Measurements from ENCODE around the gene KMT2B.

Gene KMT2B

DNA sequence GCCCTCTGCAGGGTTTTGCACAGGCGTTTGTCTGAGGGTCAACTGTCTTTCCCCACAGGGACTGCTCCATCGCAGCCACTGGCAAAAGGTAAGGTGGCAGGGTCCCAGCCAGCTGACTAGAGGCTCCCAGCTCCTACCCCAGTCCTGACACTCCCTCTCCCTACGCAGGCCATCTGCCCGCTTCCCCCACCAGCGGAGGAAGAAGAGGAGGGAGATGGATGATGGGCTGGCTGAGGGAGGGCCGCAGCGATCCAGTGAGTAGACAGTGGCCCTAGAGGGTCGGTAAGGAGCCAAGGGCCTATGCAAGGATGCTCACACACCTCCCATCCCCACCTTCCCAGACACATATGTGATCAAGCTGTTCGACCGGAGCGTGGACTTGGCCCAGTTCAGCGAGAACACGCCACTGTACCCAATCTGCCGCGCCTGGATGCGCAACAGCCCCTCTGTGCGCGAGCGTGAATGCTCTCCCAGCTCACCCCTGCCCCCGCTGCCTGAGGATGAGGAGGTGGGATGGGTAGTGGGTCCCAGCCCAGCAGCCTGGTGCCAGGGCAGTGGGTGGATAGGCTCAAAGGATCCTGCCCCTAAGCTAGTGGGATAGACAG lies 35.0 kb downstream of the KMT2B start:
- H4K20me1 ChIP-seq (ENCODE audit: insufficient read depth, low read length) = no peaks in the 10 kb centered on the region
- no peak overlapping the region for H2AFZ ChIP-seq (ENCODE audit: low read length)
- H3K27me3 ChIP-seq (ENCODE audit: insufficient read depth, low read length) = no peaks in the 10 kb centered on the region
- no peak overlapping the region for H3K4me3 ChIP-seq (ENCODE audit: low read depth, low read length, poor library complexity, severe bottlenecking)
- no peak overlapping the region for H3K9ac ChIP-seq (ENCODE audit: low read length)
- H3K36me3 ChIP-seq (ENCODE audit: insufficient read depth, low read length) = 0 out of 2 replicates have a peak, but pooled peaks cover 3% of the 10 kb centered on the region
- H3F3A ChIP-seq (ENCODE audit: insufficient read depth, low read length) = no peaks in the 10 kb centered on the region
- peaks cover 16% of the 10 kb centered on the region for H3K4me1 ChIP-seq (ENCODE audit: insufficient read depth, low read length, severe bottlenecking)
- H3K9me3 ChIP-seq (ENCODE audit: low read length) = no peaks in the 10 kb centered on the region
- no peak overlapping the region for H3K27ac ChIP-seq (ENCODE audit: low read depth, low read length, poor library complexity, severe bottlenecking)
- no peaks in the 10 kb centered on the region for H3K79me2 ChIP-seq (ENCODE audit: insufficient read depth, low read length)
- no peaks in the 10 kb centered on the region for H3K9me2 ChIP-seq (ENCODE audit: low read depth, low read length)
- no peak overlapping the region for H3K4me2 ChIP-seq (ENCODE audit: low read length)
- no peak for TF ChIP-seq EZH2 (IDR thresholded peaks at IDR 0.05; ENCODE audit: borderline replicate concordance, low read length)
- TF ChIP-seq, protein P1, sequence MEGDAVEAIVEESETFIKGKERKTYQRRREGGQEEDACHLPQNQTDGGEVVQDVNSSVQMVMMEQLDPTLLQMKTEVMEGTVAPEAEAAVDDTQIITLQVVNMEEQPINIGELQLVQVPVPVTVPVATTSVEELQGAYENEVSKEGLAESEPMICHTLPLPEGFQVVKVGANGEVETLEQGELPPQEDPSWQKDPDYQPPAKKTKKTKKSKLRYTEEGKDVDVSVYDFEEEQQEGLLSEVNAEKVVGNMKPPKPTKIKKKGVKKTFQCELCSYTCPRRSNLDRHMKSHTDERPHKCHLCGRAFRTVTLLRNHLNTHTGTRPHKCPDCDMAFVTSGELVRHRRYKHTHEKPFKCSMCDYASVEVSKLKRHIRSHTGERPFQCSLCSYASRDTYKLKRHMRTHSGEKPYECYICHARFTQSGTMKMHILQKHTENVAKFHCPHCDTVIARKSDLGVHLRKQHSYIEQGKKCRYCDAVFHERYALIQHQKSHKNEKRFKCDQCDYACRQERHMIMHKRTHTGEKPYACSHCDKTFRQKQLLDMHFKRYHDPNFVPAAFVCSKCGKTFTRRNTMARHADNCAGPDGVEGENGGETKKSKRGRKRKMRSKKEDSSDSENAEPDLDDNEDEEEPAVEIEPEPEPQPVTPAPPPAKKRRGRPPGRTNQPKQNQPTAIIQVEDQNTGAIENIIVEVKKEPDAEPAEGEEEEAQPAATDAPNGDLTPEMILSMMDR (IDR thresholded peaks at IDR 0.05; ENCODE audit: low read length) = no peak

DNA sequence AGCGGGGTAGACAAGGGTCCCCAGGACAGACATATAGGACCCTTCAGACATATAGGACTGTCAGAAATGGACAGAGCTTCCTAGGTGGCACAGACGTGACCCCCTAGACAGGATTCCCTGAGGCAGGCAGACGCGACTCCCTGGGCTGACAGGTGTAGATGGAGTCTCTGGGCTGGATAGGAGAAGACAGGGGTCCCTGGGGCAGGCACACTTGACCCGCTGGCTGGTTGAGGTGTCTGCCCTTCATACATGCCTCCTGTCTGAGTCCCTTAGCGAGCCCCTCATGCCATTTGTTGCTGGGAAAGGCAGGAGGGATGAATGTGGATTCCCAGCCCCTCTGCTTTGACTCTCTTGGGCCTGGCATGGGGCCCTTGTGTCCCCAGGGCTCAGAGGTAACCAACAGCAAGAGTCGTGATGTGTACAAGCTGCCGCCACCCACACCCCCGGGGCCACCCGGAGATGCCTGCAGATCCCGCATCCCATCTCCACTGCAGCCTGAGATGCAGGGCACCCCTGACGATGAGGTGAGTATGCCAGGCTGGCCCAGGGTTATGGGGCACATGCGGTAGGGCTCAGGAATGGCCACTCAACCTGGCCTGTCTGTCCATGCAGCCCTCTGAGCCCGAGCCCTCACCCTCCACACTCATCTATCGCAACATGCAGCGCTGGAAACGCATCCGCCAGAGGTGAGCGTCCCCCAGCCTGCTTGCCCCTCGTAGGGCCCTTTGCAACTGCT lies 36.0 kb downstream of the KMT2B start:
- Histone ChIP-seq H3K9ac (ENCODE audit: low read length) (no peak overlapping the region), H3F3A (ENCODE audit: insufficient read depth, low read length) (no peaks in the 10 kb centered on the region), H3K79me2 (ENCODE audit: insufficient read depth, low read length) (no peaks in the 10 kb centered on the region), H3K4me1 (ENCODE audit: insufficient read depth, low read length, severe bottlenecking) (peaks cover 17% of the 10 kb centered on the region), H3K27ac (ENCODE audit: low read depth, low read length, poor library complexity, severe bottlenecking) (no peak overlapping the region), H3K36me3 (ENCODE audit: insufficient read depth, low read length) (0 out of 2 replicates have a peak, but pooled peaks cover 3% of the 10 kb centered on the region), H4K20me1 (ENCODE audit: insufficient read depth, low read length) (no peaks in the 10 kb centered on the region), H3K27me3 (ENCODE audit: insufficient read depth, low read length) (no peaks in the 10 kb centered on the region), H3K4me2 (ENCODE audit: low read length) (no peak overlapping the region), H2AFZ (ENCODE audit: low read length) (no peak overlapping the region), H3K4me3 (ENCODE audit: low read depth, low read length, poor library complexity, severe bottlenecking) (no peak overlapping the region), H3K9me3 (ENCODE audit: low read length) (no peaks in the 10 kb centered on the region), H3K9me2 (ENCODE audit: low read depth, low read length) (no peaks in the 10 kb centered on the region)
- no peak for TF ChIP-seq EZH2 (IDR thresholded peaks at IDR 0.05; ENCODE audit: borderline replicate concordance, low read length)
- TF ChIP-seq, protein P1 (IDR thresholded peaks at IDR 0.05; ENCODE audit: low read length) = no peak

DNA sequence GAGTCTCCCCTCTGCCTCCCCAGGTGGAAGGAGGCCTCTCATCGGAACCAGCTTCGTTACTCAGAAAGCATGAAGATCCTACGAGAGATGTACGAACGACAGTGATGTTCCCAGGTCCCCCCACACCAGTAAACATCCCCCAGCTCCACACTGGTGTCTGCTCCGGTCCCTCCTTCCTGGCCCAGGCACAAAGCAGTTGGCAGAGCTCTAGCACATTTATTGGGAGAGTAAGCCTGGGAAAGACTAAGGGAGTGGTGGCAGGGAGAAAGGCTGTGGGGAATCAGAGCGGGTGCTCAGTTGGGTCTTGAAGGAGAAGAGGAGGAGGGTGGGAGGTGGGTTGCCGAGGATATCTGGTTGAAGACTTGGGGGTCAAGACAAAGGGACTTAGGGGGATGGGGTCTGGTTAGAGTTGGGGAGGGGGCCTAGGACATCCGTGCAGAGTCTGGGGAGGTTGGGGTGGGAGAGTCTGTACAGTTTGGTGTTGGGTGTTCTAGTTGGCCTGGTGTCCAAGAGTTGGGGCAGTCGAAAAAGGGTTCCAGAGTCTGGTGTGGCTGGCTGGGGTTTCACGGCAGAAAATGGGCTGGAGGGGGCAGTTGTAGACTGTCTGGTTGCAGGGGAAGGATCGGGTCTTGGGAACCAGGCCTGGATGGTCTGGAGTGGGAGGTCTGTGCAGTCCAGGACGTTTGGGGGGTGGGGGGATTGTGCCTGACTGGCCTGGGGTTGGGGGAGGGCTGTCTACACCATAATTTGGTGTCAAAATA lies 36.7 kb downstream of the KMT2B start:
- TF ChIP-seq EZH2 (IDR thresholded peaks at IDR 0.05; ENCODE audit: borderline replicate concordance, low read length) = no peak
- TF ChIP-seq, protein P1 (IDR thresholded peaks at IDR 0.05; ENCODE audit: low read length) = no peak
- Histone ChIP-seq H3K9me2 (ENCODE audit: low read depth, low read length) (no peaks in the 10 kb centered on the region), H3K36me3 (ENCODE audit: insufficient read depth, low read length) (0 out of 2 replicates have a peak, but pooled peaks cover 5% of the 10 kb centered on the region), H3K4me3 (ENCODE audit: low read depth, low read length, poor library complexity, severe bottlenecking) (no peak overlapping the region), H3K9me3 (ENCODE audit: low read length) (no peaks in the 10 kb centered on the region), H3K27me3 (ENCODE audit: insufficient read depth, low read length) (no peaks in the 10 kb centered on the region), H3K27ac (ENCODE audit: low read depth, low read length, poor library complexity, severe bottlenecking) (no peak overlapping the region), H3K4me1 (ENCODE audit: insufficient read depth, low read length, severe bottlenecking) (peaks cover 18% of the 10 kb centered on the region), H3K9ac (ENCODE audit: low read length) (no peak overlapping the region), H3K4me2 (ENCODE audit: low read length) (no peak overlapping the region), H4K20me1 (ENCODE audit: insufficient read depth, low read length) (no peaks in the 10 kb centered on the region), H2AFZ (ENCODE audit: low read length) (no peak overlapping the region), H3K79me2 (ENCODE audit: insufficient read depth, low read length) (no peaks in the 10 kb centered on the region), H3F3A (ENCODE audit: insufficient read depth, low read length) (no peaks in the 10 kb centered on the region)

Data from OCI-LY1 (cell line).